ENCODE results near the gene ATP5MC2. TPM values are rescaled to one million over a fixed set of nuclear protein-coding genes. Genes with fewer than 3 reads are reported as not detected.
"Not testable (repeated sequence)": the region's sequence is repeated elsewhere in the genome, so short reads cannot be mapped to it uniquely, and the experiment has no call there.

The ATP5MC2 gene
- total RNA-seq, 1 experiment from 2014 or later, result 433 TPM

DNA sequence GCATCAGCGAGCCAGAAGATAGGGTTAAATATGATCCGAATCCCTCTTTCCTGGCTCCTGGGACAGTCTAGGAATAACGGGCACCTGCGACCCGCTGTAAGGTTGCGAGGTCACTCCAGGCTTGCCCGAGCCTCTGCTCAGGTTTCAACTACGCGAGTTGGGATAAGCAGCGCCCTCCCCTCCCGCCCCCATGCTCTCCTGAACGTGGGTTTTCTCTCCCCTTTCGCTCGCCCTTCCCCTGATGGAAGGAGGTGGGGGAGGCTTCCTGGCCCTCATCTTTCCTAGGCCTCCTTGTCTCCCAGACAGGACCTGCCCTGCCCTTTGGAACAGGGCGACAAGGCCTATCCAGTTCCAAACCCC is 753 bp upstream of the ATP5MC2 start:
- Histone ChIP-seq H3K4me1 (peaks cover 5% of the 10 kb centered on the region; the same call in 1 of the 2 replicates), H3K27ac (peak overlapping the region; percentile 82), H3K36me3 (peaks cover 12% of the 10 kb centered on the region; the same call in 1 of the 2 replicates), H3K4me3 (peak overlapping the region; percentile 75), H3K9me3 (replicated peaks) (no peaks in the 10 kb centered on the region), H3K27me3 (no peaks in the 10 kb centered on the region)
- peak; percentile 68 to 73 for DNase-seq

DNA sequence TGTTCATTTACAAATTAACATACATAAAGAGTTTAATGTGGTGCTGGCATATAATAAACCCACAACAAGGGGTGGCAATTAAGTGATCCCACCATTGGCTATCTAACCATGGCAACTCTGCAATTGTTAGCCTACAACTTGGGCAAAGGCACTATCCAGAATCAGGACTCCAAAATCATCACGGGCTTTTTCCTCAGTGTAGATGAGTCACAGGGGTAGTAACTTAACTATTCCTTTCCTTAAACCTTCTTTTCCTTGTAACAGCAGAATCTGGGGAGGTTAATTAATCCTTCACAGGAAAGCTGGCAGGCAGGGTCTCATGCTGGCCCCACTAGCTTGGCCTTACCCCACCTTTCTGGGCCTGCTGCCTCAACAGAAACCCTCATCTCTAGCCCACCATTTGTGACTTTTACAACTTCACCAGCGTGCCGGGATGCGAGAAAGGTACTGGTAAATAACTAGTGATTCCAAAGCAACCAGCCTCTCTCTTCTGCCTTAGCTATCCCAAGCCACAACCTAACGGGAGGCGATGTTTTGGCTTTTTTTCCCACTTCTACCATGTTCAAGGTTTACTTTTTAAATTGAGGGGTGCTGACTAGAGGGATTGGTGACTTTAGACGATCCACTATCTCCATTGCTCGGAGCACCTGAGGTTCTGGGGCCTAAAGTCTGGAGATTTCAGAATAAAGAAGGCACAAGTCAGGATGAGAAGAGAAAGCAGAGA is 744 bp downstream of the ATP5MC2 start:
- Histone ChIP-seq H3K9me3 (replicated peaks) (no peaks in the 10 kb centered on the region), H3K4me3 (peak overlapping the region; percentile 75), H3K4me1 (peaks cover 5% of the 10 kb centered on the region; the same call in 1 of the 2 replicates), H3K27me3 (no peaks in the 10 kb centered on the region), H3K36me3 (peaks cover 26% of the 10 kb centered on the region), H3K27ac (peak overlapping the region; percentile 82)
- no peak for DNase-seq

DNA sequence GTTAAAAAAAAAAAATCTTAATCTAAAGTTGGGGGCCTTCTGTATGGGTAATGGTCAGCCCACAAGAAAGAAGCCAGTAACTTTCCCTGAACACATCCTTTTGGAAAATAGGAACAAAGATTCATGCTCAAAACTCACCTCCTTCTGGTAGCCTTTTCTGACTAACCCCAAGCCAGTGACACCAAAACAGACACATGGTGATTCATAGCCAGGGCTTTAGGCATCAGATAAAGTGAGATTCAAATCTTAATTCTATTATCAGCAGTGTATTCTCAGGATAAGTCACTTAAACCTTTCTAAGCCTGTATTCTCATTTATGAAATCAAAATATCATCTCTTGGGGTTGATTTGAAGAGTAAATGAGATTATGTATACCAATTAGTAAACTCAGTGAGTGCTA is 4.9 kb downstream of the ATP5MC2 start:
- no peaks in the 10 kb centered on the region for H3K4me1 ChIP-seq
- H3K27me3 ChIP-seq, result no peaks in the 10 kb centered on the region
- H3K9me3 ChIP-seq (replicated peaks), result no peaks in the 10 kb centered on the region
- H3K27ac ChIP-seq, result no peak overlapping the region
- H3K36me3 ChIP-seq, result peaks cover 62% of the 10 kb centered on the region
- no peak overlapping the region for H3K4me3 ChIP-seq
- DNase-seq, result no peak

DNA sequence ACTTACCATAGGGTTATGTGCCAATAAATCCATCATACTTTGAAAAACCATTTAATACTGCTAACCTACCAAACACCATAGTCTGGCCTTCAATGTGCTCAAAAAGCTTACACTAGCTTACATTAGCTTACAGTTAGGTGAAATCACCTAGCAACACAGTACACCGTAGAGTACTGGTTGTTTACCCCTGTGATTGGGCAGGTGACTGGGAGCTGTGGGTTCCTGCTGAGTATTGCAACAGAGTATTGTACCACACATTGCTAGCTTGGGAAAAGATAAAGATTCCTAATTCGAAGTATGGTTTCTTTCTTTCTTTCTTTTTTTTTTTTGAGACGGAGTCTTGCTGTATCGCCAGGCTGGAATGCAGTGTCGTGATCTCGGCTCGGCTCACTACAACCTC is 5.6 kb downstream of the ATP5MC2 start:
- Histone ChIP-seq H3K4me3 (no peak overlapping the region), H3K9me3 (replicated peaks) (no peaks in the 10 kb centered on the region), H3K4me1 (no peaks in the 10 kb centered on the region), H3K27me3 (no peaks in the 10 kb centered on the region), H3K27ac (no peak overlapping the region), H3K36me3 (peaks cover 69% of the 10 kb centered on the region)
- no peak for DNase-seq

DNA sequence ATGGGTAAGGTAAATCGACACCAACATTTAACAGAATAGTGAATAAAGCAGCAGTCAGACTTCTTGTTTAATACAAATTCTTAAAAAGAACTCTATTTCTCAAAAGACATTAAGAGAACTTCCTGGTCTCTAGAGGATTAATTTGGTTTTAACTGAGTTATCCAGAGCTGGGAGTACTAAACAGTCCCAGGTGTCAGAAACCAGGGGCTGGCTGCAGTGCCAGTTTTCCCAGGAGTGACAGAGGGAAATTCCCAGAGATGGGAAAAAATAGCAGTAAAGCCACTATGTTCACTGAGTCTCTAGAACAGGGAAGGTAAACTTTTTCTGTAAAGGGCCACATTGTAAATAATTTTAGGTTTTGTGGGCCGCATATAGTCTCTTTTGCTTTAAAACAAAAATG is 8.8 kb downstream of the ATP5MC2 start:
- peaks cover 82% of the 10 kb centered on the region for H3K36me3 ChIP-seq
- H3K4me3 ChIP-seq, result no peak overlapping the region
- no peak for DNase-seq
- H3K27ac ChIP-seq, result no peak overlapping the region
- no peaks in the 10 kb centered on the region for H3K4me1 ChIP-seq
- H3K9me3 ChIP-seq (replicated peaks), result no peaks in the 10 kb centered on the region
- H3K27me3 ChIP-seq, result no peaks in the 10 kb centered on the region

DNA sequence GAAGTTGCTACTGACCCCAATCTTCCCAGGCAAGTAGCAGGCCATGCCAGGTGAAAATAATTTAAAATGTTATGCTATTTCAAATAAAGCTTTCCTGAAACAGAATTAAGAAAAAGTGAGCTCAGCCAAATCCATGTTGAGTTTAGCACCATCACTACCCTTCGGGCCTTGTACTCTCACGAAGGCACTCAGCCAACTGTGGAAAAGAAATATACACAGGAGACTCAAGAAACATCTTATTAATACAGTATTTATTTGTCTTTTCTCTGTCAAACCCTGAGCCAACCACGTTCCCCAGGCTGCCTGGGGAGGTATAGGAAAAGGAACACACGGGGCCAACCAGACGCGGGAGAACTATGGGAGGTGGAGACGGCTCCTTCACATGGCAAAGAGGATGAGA is 10.9 kb downstream of the ATP5MC2 start:
- Histone ChIP-seq H3K9me3 (replicated peaks) (no peaks in the 10 kb centered on the region), H3K36me3 (peaks cover 65% of the 10 kb centered on the region), H3K27ac (no peak overlapping the region), H3K4me1 (peaks cover 5% of the 10 kb centered on the region), H3K4me3 (no peak overlapping the region), H3K27me3 (no peaks in the 10 kb centered on the region)
- DNase-seq, result no peak

DNA sequence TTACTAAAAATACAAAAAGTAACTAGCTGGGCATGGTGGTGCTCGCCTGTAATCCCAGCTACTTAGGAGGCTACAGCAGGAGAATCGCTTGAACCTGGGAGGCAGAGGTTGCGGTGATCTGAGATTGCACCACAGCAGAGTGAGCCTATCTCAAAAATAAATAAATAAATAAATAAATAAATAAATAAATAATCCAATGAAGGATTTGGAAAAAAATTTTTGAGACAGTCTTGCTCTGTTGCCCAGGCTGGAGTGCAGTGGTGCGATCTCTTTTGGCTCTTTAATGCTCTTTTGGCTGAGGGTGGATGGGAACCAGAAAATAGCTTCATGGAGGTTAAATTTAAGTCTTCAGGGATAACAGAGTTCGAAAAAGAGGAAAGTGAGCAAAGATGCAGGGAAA is 11.7 kb downstream of the ATP5MC2 start:
- DNase-seq, result no peak
- H3K4me3 ChIP-seq, result no peak overlapping the region
- no peaks in the 10 kb centered on the region for H3K27me3 ChIP-seq
- peaks cover 57% of the 10 kb centered on the region for H3K36me3 ChIP-seq
- H3K4me1 ChIP-seq, result peaks cover 13% of the 10 kb centered on the region
- H3K9me3 ChIP-seq (replicated peaks), result no peaks in the 10 kb centered on the region
- H3K27ac ChIP-seq, result no peak overlapping the region

DNA sequence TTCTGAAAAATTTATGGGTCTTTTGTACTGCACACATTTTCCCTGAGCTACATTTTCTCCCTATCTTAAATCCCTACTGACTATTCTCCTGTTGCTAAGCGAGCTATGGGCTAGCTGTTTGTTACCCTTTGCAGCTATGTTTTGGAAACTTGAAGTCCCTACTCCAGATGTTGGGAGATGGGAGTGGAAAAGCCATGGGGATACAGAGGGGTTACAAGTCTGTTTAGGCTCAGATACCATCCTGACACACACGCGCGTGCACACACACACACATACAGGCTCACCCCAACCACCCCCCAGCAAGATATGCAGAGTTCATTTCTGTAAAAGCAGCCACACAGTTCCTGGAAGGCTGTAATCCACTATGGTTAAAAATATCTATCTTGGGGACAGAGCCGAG is 15.8 kb downstream of the ATP5MC2 start:
- Histone ChIP-seq H3K27me3 (no peaks in the 10 kb centered on the region), H3K36me3 (peaks cover 21% of the 10 kb centered on the region), H3K4me3 (peak overlapping the region; percentile 26), H3K9me3 (replicated peaks) (no peaks in the 10 kb centered on the region), H3K4me1 (peaks cover 40% of the 10 kb centered on the region), H3K27ac (peak overlapping the region; percentile 80)
- peak in 1 of 2 experiments; percentile 25 for DNase-seq

DNA sequence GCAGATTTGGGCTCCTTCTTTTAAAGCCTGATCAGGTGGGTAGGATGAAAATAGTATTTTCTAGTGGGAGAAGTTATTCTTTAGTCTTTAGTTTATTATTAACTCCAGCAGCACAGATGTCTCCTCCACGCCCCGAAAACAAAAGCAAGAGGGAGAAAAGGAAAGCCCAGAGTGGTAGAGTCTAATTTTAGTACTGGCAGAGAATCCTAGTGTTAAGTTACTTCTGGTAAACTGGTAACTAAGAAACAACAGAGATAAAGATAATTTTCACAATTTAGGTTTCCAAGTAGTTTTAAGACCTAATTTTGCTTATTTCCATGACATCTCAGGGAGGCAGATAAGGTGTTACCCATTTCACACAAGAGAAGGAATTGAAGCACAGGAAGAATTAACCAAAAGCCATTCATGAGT is 16.3 kb downstream of the ATP5MC2 start:
- peaks cover 40% of the 10 kb centered on the region for H3K4me1 ChIP-seq
- no peaks in the 10 kb centered on the region for H3K9me3 ChIP-seq (replicated peaks)
- peak in 1 of 2 experiments; percentile 46 for DNase-seq
- peak overlapping the region; percentile 80 for H3K27ac ChIP-seq
- no peaks in the 10 kb centered on the region for H3K27me3 ChIP-seq
- peaks cover 17% of the 10 kb centered on the region for H3K36me3 ChIP-seq
- H3K4me3 ChIP-seq, result peak overlapping the region; percentile 26

DNA sequence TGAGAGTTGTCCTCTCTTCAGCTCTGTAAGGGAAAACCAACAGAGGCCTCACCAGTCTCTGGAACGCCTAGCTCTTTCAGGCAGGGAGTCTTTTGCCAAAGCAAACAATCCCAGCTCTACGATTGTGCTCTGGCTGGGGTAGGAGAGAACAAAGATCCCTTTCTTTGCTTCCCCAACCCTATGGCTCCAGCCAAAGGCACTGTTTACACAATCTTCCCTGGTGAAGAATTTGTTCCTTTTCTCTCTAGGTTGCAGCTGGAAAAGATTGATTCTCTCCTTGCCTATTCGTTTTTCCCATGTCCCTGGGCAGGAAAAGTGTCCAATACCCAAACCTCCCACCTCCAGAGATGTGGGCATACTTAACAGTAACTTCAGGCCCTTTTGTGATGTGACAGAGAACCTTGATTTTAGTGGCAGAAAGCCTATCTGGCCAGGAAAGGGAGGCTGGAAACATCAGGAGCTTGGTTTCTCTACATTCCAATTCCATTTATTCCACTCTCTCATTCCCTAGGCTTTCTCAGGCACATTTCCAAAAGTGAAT is 16.8 kb downstream of the ATP5MC2 start:
- peak; percentile 90 to 95 for DNase-seq
- H3K4me3 ChIP-seq, result peak overlapping the region; percentile 26
- no peaks in the 10 kb centered on the region for H3K9me3 ChIP-seq (replicated peaks)
- peaks cover 40% of the 10 kb centered on the region for H3K4me1 ChIP-seq
- peak overlapping the region; percentile 80 for H3K27ac ChIP-seq
- H3K27me3 ChIP-seq, result no peaks in the 10 kb centered on the region
- peaks cover 12% of the 10 kb centered on the region for H3K36me3 ChIP-seq

DNA sequence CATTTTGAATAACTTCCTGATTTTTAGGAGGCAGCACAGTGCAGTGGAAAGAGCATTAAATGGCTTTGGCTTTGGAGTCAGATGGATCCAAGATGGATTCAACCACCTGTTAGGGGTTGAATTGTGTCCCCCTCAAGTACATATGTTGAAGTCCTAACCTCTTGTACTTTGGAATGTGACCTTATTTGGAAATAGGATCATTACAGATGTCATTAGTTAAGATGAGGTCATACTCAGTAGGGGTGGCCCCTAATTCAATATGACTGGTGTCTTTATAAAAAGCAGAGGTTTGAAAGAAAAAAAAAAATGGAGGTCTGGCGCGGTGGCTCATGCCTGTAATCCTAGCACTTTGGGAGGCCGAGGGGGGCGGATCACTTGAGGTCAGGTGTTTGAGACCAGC is 18.8 kb downstream of the ATP5MC2 start:
- DNase-seq, result peak; percentile 19 to 70
- H3K27ac ChIP-seq, result peak overlapping the region; percentile 27; the same call in 1 of the 2 replicates

DNA sequence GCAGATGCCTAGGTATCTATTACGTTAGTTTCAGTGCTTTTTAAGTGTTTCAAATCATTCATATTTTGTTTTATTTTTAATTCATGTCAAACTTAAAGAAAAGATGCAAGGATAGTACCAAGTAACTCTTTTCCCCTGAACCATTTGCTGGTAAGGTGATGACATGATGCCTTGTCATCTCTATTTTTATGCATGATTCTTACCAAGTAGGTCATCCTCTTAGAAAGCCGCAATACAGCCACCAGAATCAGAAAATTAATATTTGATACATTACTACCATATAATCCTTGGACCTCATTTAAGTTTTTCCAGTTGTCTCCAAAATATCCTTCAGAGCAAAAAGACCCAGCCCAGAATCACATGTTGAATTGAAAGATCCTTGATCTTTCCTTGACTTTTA is 22.3 kb downstream of the ATP5MC2 start:
- Histone ChIP-seq H3K27me3 (no peaks in the 10 kb centered on the region), H3K4me1 (peaks cover 27% of the 10 kb centered on the region), H3K36me3 (no peaks in the 10 kb centered on the region), H3K4me3 (no peak overlapping the region), H3K9me3 (replicated peaks) (no peaks in the 10 kb centered on the region), H3K27ac (no peak overlapping the region)
- no peak for DNase-seq

More for the DNA sequence above, 18.8 kb downstream of the ATP5MC2 start:
- no peaks in the 10 kb centered on the region for H3K27me3 ChIP-seq
- H3K4me1 ChIP-seq, result peaks cover 42% of the 10 kb centered on the region
- no peaks in the 10 kb centered on the region for H3K9me3 ChIP-seq (replicated peaks)
- no peak overlapping the region for H3K4me3 ChIP-seq
- no peaks in the 10 kb centered on the region; the same call in 1 of the 2 replicates for H3K36me3 ChIP-seq

DNA sequence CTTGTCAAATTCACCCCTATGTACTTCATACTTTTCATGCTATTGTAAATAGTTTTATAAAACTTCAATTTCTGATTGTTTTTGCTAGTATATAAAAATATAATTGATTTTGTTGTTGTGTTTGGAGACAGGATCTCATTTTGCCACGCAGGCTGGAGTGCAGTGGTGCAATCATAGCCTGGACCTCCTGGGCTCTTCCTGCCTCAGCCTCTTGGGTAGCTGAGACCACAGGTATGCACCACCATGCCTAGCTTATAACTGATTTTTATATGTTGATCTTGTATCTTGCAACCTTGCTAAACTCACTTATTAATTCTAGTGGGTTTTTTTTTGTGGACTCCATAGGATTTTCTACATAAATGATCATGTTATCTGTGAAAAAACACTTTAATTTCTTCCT is 23.5 kb downstream of the ATP5MC2 start:
- H3K27me3 ChIP-seq, result no peaks in the 10 kb centered on the region
- no peak for DNase-seq
- no peak overlapping the region for H3K27ac ChIP-seq
- H3K4me1 ChIP-seq, result peaks cover 15% of the 10 kb centered on the region
- no peaks in the 10 kb centered on the region for H3K36me3 ChIP-seq
- H3K9me3 ChIP-seq (replicated peaks), result no peaks in the 10 kb centered on the region
- no peak overlapping the region for H3K4me3 ChIP-seq

DNA sequence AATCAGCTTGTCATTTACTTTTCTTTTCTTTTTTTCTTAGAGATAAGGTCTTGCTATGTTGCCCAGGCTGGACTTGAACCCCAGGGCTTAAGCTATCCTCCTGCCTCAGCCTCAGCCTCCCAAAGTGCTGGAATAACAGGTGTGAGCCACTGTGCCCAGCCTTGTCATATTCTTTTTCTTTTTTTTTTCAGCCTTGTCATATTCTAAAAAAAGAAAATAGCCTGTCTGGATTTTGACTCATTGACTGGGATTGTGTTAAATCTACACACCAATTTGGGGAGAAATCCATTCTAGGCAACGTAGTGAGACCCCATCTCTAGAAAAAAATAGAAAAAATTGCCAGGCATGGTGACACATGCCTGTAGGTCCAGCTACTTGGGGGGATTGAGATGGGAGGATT is 24.1 kb downstream of the ATP5MC2 start:
- no peaks in the 10 kb centered on the region for H3K9me3 ChIP-seq (replicated peaks)
- no peaks in the 10 kb centered on the region for H3K27me3 ChIP-seq
- no peaks in the 10 kb centered on the region for H3K36me3 ChIP-seq
- no peak overlapping the region for H3K4me3 ChIP-seq
- no peak for DNase-seq
- H3K4me1 ChIP-seq, result peaks cover 8% of the 10 kb centered on the region
- no peak overlapping the region for H3K27ac ChIP-seq

DNA sequence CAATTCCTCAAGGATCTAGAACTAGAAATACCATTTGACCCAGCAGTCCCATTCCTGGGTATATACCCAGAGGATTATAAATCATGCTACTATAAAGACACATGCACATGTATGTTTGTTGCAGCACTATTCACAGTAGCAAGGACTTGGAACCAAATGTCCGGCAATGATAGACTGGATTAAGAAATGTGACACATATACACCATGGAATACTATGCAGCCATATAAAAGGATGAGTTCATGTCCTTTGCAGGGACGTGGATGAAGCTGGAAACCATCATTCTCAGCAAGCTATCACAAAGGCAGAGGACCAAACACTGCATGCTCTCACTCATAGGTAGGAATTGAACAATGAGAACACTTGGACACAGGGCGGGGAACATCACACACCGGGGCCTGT is 29.6 kb downstream of the ATP5MC2 start:
- not testable (repeated sequence) for DNase-seq; H3K4me3 ChIP-seq; H3K36me3 ChIP-seq; H3K27ac ChIP-seq; H3K4me1 ChIP-seq; H3K27me3 ChIP-seq; H3K9me3 ChIP-seq (replicated peaks)

DNA sequence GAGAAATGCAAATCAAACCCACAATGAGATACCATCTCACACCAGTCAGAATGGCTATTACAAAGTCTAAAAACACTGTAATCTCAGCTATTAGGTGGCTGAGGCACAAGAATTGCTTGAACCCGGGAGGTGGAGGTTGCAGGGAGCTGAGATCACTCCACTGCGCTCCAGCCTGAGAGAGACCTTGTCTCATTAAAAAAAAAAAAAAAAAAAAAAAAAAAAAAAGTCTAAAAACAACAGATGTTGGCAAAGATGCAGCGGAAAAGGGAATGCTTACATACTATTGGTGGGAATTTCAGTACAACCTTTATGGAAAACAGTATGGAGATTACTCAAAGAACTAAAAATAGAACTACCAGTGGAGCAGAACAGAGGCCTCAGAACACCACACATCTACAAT is 30.7 kb downstream of the ATP5MC2 start:
- H3K27ac ChIP-seq, result peak overlapping the region; percentile 18; the same call in 1 of the 2 replicates
- no peak overlapping the region for H3K4me3 ChIP-seq
- H3K36me3 ChIP-seq, result no peaks in the 10 kb centered on the region
- H3K9me3 ChIP-seq (replicated peaks), result peaks cover 7% of the 10 kb centered on the region
- H3K27me3 ChIP-seq, result no peaks in the 10 kb centered on the region
- peaks cover 10% of the 10 kb centered on the region; the same call in 1 of the 2 replicates for H3K4me1 ChIP-seq
- peak; percentile 16 to 26 for DNase-seq
